DOHH2 (cell line): ENCODE data around the gene CRPPA.

Experiments
- H3F3A ChIP-seq: fragments of 200-600 bp; sonication (generic), shearing (Covaris generic); 2 replicates; pipeline ENCODE4 v1.6.0; 2016; ENCODE audit warnings: antibody characterized with exemption, mild to moderate bottlenecking; ENCODE audit not compliant: control insufficient read depth, insufficient read depth
- H3K27ac ChIP-seq: fragments of 200-600 bp; sonication (generic); 2 replicates; pipeline ENCODE4 v1.5.1; 2014; ENCODE audit warnings: low read depth, mild to moderate bottlenecking, low read length, moderate library complexity
- H3K27me3 ChIP-seq: fragments of 200-600 bp; sonication (generic); 2 replicates; pipeline ENCODE4 v1.6.1; 2014; ENCODE audit warnings: mild to moderate bottlenecking, low read length, mixed read lengths; ENCODE audit not compliant: control insufficient read depth
- H3K36me3 ChIP-seq: fragments of 200-600 bp; sonication (generic); 2 replicates; pipeline ENCODE4 v1.6.1; 2014; ENCODE audit warnings: mild to moderate bottlenecking, low read length, moderate library complexity, mixed read lengths; ENCODE audit not compliant: control insufficient read depth
- H3K4me1 ChIP-seq: fragments of 200-600 bp; sonication (generic); 2 replicates; pipeline ENCODE4 v1.6.1; 2014; ENCODE audit warnings: mild to moderate bottlenecking, low read length, mixed read lengths; ENCODE audit not compliant: control insufficient read depth
- H3K4me2 ChIP-seq: fragments of 200-600 bp; sonication (generic); 2 replicates; pipeline ENCODE4 v1.6.0; 2014; ENCODE audit warnings: mild to moderate bottlenecking, low read length, moderate library complexity
- H3K4me3 ChIP-seq: fragments of 200-600 bp; sonication (generic); 2 replicates; pipeline ENCODE4 v1.5.1; 2014; ENCODE audit warnings: mild to moderate bottlenecking, low read length, mixed read lengths
- H3K79me2 ChIP-seq: fragments of 200-600 bp; sonication (generic); 2 replicates; pipeline ENCODE4 v1.6.1; 2014; ENCODE audit warnings: mild to moderate bottlenecking, low read length, mixed read lengths; ENCODE audit not compliant: control insufficient read depth
- H3K9me2 ChIP-seq: fragments of 200-600 bp; sonication (generic); replicated peaks from 2 replicates; pipeline ENCODE4 v1.6.1; 2014; ENCODE audit warnings: mild to moderate bottlenecking, low read length, mixed read lengths; ENCODE audit not compliant: control insufficient read depth
- H3K9me3 ChIP-seq: fragments of 200-600 bp; sonication (generic); 2 replicates; pipeline ENCODE4 v1.6.1; 2014; ENCODE audit warnings: antibody characterized with exemption, low read length, mixed read lengths; ENCODE audit not compliant: control insufficient read depth, insufficient read depth
- H4K20me1 ChIP-seq: fragments of 200-600 bp; sonication (generic); 2 replicates; pipeline ENCODE4 v1.6.0; 2014; ENCODE audit warnings: low read depth, mild to moderate bottlenecking, antibody characterized with exemption, low read length, moderate library complexity; ENCODE audit not compliant: control insufficient read depth, insufficient read depth
- CTCF ChIP-seq: fragments of 200-600 bp; sonication (generic); IDR thresholded peaks from one replicate; pipeline ENCODE4 v1.5.1; 2014; ENCODE audit warnings: antibody characterized with exemption, mild to moderate bottlenecking, low read depth, low read length; ENCODE audit not compliant: poor library complexity, severe bottlenecking
- EZH2phosphoT487 ChIP-seq: fragments of 200-600 bp; sonication (generic); IDR thresholded peaks from 2 replicates; pipeline ENCODE4 v1.6.1; 2017; ENCODE audit warnings: borderline replicate concordance, mild to moderate bottlenecking, antibody characterized with exemption, low read length, moderate library complexity, mixed read lengths

Gene CRPPA

GRCh38 chr7:16423761-16424160, 2.4 kb upstream of the CRPPA start:
- H3K4me2 ChIP-seq = no peak overlapping the region
- H3K4me1 ChIP-seq = peaks cover 18% of the 10 kb centered on the region
- H3K36me3 ChIP-seq = no peaks in the 10 kb centered on the region
- no peak overlapping the region for H3K27ac ChIP-seq
- no peaks in the 10 kb centered on the region for H3K9me3 ChIP-seq
- H3K4me3 ChIP-seq = no peak overlapping the region
- peaks cover 9% of the 10 kb centered on the region; the same call in 1 of the 2 replicates for H3K27me3 ChIP-seq
- H3K9me2 ChIP-seq = no peaks in the 10 kb centered on the region
- no peaks in the 10 kb centered on the region for H4K20me1 ChIP-seq
- H3K79me2 ChIP-seq = no peaks in the 10 kb centered on the region
- H3F3A ChIP-seq = no peaks in the 10 kb centered on the region; the same call in 1 of the 2 replicates
- no peak for TF ChIP-seq EZH2phosphoT487

GRCh38 chr7:16422917-16423316, 1.6 kb upstream of the CRPPA start:
- Histone ChIP-seq H3K9me2 (no peaks in the 10 kb centered on the region), H4K20me1 (no peaks in the 10 kb centered on the region), H3K79me2 (no peaks in the 10 kb centered on the region)

GRCh38 chr7:16422103-16422435, 731 bp upstream of the CRPPA start:
- Histone ChIP-seq H3F3A (no peaks in the 10 kb centered on the region; the same call in 1 of the 2 replicates), H3K9me2 (no peaks in the 10 kb centered on the region), H3K4me3 (no peak overlapping the region), H4K20me1 (no peaks in the 10 kb centered on the region), H3K27ac (no peak overlapping the region), H3K79me2 (no peaks in the 10 kb centered on the region), H3K4me1 (peaks cover 31% of the 10 kb centered on the region), H3K36me3 (no peaks in the 10 kb centered on the region), H3K9me3 (no peaks in the 10 kb centered on the region), H3K27me3 (peaks cover 5% of the 10 kb centered on the region; the same call in 1 of the 2 replicates), H3K4me2 (no peak overlapping the region)
- TF ChIP-seq CTCF = no peak
- no peak for TF ChIP-seq EZH2phosphoT487

More at GRCh38 chr7:16422917-16423316, 1.6 kb upstream of the CRPPA start:
- no peak overlapping the region for H3K27ac ChIP-seq
- no peaks in the 10 kb centered on the region for H3K36me3 ChIP-seq
- no peaks in the 10 kb centered on the region for H3K9me3 ChIP-seq
- H3K27me3 ChIP-seq = peaks cover 5% of the 10 kb centered on the region; the same call in 1 of the 2 replicates
- H3F3A ChIP-seq = no peaks in the 10 kb centered on the region; the same call in 1 of the 2 replicates
- TF ChIP-seq EZH2phosphoT487 (no peak), CTCF (no peak)
- H3K4me3 ChIP-seq = no peak overlapping the region
- no peak overlapping the region for H3K4me2 ChIP-seq
- H3K4me1 ChIP-seq = peaks cover 22% of the 10 kb centered on the region

- no peaks in the 10 kb centered on the region for H4K20me1 ChIP-seq
- no peaks in the 10 kb centered on the region for H3K9me3 ChIP-seq
- H3K9me2 ChIP-seq = no peaks in the 10 kb centered on the region
- peak overlapping the region; percentile 93 for H3K4me2 ChIP-seq
- no peaks in the 10 kb centered on the region for H3K27me3 ChIP-seq
- peak overlapping the region; percentile 61 for H3K27ac ChIP-seq
- TF ChIP-seq CTCF (peak; percentile 51), EZH2phosphoT487 (no peak; the same call in 1 of the 2 replicates)
- no peaks in the 10 kb centered on the region for H3K36me3 ChIP-seq
- peaks cover 38% of the 10 kb centered on the region for H3K4me1 ChIP-seq
- peak overlapping the region; percentile 84 for H3K4me3 ChIP-seq
- H3K79me2 ChIP-seq = no peaks in the 10 kb centered on the region
- no peaks in the 10 kb centered on the region; the same call in 1 of the 2 replicates for H3F3A ChIP-seq
These were observed 547 bp downstream of the CRPPA start for GRCh38 chr7:16420649-16421332.
